Hematopoietic multipotent progenitor cell (in vitro differentiated cells): ENCODE measurements around the gene PBRM1. TPM values are rescaled to one million over a fixed set of nuclear protein-coding genes. Genes with fewer than 3 reads are reported as not detected.
"Not testable (repeated sequence)": the region's sequence is repeated elsewhere in the genome, so short reads cannot be mapped to it uniquely, and the experiment has no call there.

Source experiments
- DNase-seq, 3 donors: peaks; one replicate each; pipeline ENCODE4 v3.0.0-alpha.2; 2011 to 2015; ENCODE audit warnings: low read depth in 2 of 3, low spot score in 2 of 3
- total RNA-seq: library from RNA; depleted of rRNA; stranded (reverse); fragments of >200 nt; gene quantifications from one replicate; pipeline ENCODE4 v1.2.3, GENCODE V29; 2012

Gene PBRM1
- total RNA-seq, 1 donor: 63.3 TPM

DNA sequence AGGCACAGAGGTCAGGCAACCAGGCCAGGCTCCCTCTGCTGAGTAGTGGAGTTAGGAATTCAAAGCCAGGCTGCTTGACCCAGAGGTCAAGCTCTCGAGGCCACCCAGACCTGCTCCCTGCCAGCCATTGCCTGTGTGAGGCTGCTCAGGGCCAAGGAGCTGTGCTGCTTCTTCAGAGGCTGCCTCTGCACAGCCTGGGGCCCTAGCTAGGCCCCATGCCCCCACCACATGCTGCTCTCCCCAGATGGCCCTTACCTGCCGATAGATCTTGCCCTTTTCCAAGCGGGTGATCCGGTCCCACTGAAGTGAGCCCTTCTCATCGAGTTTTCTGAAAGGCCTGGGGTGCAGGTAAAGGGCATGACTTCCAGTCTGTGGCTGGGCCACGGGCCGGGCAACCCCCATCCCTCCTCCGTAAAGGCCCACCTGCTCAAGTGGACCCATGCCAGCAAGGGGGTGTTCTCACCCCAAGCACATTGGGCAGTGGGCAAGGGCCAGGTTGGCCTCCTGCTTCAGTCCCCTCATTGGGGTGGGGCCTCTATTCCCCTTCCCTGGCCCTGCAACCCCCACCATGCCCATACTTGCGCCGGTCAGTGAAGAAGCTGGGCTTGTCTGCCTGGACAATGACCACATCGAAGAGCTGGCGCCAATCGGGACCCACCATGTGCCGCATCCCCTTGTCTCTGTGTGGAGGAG is 158.5 kb downstream of the PBRM1 start:
- DNase-seq: no peak

DNA sequence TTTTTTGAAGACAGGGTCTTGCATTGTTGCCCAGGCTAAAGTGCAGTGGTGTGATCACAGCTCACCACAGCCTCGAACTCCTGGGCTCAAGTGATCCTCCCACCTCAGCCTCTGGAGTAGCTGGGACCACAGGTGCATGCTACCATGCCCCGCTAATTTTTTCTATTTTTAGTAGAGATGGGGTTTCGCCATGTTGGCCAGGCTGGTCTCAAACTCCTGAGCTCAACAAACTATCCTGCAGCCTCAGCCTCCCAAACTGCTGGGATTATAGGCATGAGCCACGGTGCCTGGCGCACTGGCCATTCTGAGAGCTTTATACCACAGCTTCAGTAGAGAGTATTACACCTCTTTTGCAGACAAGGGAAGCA is 159.1 kb downstream of the PBRM1 start:
- DNase-seq: not testable (repeated sequence)

DNA sequence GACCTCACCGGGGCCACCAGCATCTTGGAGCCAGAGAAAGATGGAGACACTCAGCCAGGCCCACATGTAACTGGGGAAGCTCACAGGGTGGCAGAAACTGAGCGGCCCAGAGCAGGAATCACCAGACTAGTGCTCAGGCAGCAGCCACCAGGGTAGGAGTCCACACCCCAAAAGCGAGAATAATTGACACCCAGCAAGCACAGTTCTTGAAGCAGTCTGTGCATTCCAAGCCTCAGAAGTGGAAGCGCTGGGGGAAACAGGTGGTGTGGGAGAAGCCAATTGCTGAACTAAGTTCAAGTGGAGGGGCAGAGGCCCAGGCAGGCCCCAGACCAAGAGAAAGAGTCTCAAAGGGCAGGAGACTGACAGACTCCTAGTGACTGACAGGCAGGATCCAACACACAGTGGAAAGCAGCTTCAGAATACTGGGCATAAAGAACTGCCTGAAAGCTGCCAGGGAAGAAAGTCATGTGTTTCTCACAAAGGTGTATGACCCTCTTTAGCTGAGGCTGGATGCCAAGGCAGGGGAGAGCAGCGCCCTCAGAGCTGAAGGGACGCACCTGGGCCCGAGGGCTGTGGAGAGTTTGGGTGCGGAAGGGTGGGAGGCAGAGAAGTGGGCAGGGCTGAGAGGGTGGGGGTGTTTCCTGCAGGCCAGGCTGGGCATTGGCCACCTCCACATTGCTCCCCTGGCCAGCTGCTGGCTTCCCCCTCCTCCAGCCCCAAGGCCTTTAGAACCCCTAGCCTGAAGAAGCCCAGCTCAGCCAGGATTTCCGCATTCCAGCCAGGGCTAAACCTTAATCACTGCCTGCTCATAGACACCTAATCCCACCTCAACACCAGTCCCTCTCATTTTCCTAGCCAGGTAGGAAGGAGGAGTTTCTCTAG is 159.8 kb downstream of the PBRM1 start:
- DNase-seq: no peak

DNA sequence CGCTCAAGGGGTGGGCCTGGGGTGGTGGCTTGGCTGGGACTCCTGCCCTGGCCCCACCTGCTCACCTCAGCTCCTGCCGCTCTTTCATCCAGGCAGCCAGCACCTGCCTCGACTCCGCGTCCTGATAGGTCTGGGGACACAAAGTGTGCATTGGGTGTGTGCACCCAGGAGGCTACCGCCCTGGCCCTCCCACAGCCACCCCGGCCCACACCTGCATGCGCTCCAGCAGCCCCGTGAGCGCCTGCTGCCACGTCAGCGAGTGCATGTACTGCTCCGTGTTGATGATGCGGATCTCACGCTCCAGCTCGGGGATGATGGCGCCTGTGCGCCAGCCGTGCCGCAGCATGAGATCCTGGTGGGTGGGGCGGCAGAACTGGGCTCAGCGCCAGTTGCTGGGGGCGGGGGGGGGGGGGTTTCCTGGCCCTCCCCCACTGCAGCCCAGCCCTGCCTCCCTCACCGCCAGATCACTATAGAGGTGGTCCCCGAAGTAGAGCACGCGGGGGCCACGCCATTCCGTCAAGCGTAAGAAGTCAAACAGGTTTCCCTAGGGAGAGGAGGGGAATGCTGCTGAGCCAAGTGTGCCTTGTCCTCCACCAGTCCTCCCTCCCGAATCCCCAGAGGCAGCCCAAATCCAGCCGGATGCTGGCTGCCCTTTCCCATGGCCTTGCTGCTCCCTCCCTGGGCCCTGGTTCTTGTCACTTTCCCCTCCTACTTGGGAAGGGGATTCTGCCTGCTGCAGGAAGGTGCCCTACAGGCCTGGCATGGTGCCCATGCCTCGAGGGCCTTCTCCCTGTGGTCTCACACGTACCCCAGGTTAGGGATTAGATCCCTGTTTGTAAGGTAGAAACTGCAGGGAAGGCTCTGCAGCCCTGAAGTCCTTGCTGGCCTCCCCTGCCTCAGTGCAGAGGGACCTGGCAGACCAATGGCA is 160.7 kb downstream of the PBRM1 start:
- no peak for DNase-seq

DNA sequence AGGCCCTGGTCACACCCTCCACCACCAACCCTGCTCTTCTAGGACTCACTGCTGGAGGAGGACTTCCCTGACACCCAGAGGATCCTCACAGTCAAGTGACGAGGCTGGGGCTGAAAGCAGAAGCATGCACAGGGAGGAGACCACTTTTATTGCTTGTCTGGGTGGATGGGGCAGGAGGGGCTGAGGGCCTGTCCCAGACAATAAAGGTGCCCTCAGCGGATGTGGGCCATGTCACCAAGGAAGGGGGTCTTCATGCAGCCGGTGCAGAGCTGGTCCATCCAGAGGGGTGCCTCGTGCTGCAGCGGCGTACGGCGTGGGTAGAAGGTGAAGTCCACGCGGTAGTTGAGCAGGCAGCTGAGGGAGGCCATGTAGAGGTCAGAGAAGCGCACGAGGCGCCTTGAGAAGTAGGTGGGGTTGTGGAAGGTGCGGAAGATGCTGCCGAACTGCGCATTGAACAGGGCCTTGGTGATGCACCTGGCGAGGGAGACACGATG is 161.4 kb downstream of the PBRM1 start:
- DNase-seq: no peak

DNA sequence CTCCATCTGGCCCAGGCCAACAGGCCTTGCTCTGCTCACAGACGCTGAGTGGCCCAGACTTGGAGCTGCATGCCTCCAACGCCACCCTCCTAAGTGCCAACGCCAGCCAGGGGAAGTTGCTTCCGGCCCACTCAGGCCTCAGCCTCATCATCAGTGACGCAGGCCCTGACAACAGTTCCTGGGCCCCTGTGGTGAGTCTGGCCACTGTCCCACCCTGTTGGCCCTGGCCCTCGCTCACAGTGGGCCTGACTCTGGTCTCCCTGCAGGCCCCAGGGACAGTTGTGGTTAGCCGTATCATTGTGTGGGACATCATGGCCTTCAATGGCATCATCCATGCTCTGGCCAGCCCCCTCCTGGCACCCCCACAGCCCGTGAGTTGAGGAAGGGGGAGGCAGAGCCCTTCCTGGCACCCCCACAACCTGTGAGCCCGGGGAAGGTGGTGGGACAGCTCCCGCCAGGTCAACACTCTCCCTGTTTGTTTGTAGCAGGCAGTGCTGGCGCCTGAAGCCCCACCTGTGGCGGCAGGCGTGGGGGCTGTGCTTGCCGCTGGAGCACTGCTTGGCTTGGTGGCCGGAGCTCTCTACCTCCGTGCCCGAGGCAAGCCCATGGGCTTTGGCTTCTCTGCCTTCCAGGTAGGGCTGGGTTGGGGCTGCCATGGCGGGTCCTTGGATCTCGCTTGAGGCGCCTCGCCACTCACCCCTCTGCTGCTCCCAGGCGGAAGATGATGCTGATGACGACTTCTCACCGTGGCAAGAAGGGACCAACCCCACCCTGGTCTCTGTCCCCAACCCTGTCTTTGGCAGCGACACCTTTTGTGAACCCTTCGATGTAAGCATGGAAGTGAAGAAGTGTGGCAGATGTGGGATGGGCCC is 162.1 kb downstream of the PBRM1 start:
- no peak for DNase-seq

DNA sequence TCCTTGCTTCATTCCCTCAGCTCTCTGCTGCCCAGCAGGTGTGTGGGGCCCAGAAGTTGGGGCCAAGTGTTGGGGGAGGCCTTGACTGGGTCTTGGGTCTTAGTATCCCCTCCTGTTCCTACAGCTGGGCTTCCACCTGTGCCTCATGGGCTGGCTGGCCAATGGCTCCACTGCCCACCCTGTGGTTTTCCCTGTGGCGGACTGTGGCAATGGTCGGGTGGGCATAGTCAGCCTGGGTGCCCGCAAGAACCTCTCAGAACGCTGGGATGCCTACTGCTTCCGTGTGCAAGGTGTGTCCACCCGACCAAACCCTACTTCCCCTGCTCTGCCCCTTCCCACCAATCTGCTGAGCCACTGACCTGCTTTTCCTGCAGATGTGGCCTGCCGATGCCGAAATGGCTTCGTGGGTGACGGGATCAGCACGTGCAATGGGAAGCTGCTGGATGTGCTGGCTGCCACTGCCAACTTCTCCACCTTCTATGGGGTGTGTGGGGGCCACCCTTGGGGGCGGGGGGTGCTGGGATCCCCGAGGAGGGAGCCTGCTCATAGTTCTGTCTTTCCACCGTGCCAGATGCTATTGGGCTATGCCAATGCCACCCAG is 163.0 kb downstream of the PBRM1 start:
- no peak for DNase-seq

DNA sequence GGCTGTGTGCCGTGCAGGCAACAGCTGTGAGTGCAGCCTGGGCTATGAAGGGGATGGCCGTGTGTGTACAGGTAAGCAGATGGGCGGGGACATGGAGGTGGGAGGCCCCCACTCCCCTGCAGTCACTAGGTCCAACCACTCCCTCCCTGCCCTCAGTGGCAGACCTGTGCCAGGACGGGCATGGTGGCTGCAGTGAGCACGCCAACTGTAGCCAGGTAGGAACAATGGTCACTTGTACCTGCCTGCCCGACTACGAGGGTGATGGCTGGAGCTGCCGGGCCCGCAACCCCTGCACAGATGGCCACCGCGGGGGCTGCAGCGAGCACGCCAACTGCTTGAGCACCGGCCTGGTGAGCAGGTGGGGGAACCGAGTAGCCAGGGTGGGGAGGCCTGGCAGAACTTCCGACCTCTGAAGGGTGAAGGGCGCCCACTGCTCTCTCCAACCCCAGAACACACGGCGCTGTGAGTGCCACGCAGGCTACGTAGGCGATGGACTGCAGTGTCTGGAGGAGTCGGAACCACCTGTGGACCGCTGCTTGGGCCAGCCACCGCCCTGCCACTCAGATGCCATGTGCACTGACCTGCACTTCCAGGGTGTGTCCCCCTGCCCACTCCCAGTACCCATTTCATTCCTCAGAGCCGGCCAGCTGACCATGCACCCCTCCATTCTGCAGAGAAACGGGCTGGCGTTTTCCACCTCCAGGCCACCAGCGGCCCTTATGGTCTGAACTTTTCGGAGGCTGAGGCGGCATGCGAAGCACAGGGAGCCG is 163.6 kb downstream of the PBRM1 start:
- DNase-seq: no peak

DNA sequence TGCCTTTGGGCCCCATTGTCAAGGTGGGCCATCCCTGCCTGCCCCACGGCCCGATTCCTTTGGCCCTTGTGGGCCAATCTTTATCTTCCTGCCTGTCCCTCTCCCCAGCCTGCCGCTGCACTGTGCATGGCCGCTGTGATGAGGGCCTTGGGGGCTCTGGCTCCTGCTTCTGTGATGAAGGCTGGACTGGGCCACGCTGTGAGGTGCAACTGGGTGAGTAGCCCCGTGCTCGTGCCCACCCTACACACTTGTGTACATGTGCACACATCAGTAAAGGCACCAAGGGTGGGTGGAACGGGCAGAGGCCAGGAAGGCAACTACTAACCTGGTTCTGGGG is 164.3 kb downstream of the PBRM1 start:
- DNase-seq: no peak

DNA sequence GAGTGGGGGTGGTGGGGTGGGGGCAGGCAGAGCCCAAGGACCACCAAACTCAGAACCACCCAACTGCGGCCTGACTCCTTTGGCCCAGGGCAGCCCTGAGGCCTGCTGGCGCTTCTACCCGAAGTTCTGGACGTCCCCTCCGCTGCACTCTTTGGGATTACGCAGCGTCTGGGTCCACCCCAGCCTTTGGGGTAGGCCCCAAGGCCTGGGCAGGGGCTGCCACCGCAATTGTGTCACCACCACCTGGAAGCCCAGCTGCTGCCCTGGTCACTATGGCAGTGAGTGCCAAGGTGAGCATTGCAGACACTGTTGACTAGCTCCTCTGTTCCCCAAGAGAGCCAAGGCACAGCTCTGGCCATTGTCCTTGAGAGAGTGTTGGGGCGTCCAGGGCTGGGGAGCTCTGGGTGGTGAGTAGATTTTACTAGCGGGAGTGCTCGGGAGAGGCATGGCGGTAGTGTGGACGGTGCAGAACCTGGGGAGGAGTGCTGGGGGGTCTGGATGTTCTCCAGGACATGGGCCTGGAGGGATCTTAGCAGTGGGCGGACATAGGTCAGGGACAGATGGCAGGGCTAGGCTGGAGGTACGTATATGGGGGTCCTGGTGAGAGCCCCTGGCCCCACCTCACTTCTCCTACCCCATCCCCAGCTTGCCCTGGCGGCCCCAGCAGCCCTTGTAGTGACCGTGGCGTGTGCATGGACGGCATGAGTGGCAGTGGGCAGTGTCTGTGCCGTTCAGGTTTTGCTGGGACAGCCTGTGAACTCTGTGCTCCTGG is 164.8 kb downstream of the PBRM1 start:
- no peak for DNase-seq

DNA sequence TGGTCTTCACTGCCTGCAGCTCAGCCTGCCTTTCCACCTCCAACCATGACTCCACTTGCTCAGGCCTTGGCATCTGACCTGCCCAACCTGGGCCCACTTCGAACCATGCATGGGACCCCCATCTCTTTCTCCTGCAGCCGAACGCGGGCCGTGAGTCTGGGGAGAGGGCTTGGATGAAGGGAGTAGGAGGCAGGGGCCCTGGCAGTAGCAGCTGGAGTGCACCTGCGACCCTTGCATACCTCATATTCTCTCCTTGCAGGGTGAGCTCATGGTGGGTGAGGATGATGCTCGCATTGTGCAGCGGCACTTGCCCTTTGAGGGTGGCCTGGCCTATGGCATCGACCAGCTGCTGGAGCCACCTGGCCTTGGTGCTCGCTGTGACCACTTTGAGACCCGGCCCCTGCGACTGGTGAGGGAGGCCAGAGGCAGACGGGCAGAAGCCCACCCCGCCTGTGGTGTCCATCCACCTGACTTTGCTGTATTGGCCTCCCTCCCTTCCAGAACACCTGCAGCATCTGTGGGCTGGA is 165.5 kb downstream of the PBRM1 start:
- no peak for DNase-seq

DNA sequence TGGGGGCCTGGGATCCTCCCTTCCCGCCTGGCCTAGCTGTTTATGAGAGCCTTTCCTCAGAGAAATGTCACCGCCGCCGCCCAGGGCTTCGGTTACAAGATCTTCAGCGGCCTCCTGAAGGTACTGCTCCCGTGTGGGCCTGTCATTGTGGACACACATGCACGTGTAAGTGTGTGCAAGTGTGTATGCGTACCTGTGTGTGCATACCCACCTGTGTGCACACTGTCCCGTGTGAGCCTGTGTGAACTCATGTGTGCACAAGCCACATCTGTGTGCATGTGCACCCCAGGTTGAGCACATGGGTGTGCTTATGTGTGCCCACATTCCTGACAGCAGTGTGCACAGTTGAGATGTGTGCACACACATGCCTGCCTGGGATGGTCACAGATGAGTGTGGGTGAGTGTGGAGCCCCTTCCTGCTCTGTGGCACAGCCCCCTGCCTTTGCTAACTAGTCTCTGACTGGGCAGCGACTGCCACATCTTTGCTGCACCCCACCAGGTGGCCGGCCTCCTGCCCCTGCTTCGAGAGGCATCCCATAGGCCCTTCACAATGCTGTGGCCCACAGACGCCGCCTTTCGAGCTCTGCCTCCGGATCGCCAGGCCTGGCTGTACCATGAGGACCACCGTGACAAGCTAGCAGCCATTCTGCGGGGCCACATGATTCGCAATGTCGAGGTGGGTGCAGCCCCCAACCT is 166.1 kb downstream of the PBRM1 start:
- DNase-seq: no peak

DNA sequence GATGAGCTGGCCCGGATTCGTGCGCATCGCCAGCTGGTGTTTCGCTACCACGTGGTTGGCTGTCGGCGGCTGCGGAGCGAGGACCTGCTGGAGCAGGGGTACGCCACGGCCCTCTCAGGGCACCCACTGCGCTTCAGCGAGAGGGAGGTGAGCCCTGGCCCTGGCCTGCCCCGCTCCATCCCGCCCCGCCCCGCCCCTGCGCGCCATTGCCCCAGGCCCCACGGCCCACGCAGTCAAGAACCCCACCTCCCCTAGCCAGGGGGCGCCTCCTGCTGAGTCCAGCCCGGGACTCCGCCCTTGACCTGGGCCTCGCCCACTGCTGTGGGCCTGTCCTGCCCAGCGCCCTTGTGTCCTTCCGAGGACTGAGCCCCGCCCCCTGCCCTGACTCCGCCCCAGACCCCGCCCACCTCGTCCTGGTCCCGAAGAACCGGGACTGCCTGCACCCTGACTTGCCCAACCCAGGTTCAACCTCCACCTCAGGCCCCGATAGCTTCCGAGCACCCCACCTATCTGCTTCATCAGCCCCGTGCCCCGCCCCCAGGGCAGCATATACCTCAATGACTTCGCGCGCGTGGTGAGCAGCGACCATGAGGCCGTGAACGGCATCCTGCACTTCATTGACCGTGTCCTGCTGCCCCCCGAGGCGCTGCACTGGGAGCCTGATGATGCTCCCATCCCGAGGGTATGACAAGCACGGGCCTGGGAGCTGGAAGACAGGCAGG is 166.8 kb downstream of the PBRM1 start:
- no peak for DNase-seq

DNA sequence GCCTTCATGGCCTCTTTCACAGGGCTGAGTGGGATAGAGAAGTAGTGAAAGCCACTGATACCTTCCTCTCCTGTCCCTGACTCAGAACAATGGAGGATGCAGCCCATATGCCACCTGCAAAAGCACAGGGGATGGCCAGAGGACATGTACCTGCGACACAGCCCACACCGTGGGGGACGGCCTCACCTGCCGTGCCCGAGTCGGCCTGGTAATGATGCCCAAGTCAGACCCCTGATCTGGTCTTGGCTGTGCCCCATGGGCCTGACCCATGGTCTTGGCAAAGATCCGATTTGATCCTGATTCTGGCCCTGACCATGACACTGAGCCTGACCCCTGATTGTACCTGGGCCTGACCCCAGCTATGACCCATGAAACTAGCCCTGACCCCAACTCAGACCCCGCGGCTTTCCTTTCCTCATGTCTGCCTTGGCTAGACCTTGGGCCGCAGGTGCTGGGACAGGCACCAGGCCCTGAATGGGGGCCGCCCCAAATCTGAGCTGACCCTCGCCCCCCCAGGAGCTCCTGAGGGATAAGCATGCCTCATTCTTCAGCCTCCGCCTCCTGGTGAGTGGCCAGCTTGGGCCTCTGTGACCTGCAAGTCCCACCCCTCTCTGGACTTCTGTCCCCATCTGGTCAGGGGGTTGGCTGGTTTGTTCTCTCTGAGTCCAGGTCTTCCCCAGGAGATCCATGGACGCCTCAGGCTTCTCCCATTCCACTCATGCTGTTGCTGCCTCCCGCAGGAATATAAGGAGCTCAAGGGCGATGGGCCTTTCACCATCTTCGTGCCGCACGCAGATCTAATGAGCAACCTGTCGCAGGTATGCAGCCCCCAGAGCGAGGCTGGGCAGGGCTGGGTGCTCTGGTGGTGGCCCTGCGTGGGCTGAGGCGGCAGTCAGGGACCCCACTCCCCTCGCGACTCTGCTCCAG is 167.7 kb downstream of the PBRM1 start:
- no peak for DNase-seq

DNA sequence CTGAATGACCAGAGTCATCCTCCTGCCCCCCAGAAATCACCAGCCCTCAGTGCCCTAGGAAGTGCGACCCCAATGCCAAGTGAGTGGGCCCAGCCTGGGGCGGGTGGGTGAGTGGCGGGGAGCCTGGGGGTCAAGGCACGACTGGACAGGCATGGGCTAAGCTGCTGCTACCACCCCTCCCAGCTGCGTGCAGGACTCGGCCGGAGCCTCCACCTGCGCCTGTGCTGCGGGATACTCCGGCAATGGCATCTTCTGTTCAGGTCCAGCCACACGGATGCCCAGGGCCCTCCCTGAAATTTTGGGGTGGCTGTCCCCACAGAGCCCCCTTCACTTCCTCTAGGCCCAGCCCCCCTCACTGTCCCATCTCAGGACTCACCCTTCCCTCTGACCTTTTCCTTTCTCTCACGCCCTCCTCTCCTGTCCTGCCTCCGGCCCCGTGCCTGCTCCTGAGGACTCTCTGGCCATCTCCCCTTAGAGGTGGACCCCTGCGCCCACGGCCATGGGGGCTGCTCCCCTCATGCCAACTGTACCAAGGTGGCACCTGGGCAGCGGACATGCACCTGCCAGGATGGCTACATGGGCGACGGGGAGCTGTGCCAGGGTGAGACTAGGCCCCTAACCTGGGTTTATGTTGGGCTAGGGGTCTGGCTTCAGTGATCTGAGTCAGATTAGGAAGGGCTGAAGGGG is 169.1 kb downstream of the PBRM1 start:
- no peak for DNase-seq
